Stromal cell of bone marrow (primary cell): ENCODE measurements around the gene MMD.
"Not testable (repeated sequence)": the region's sequence is repeated elsewhere in the genome, so short reads cannot be mapped to it uniquely, and the experiment has no call there.

ENCODE experiments used
- DNase-seq: peaks from one replicate; pipeline ENCODE4 v3.0.0-alpha.2; 2012; ENCODE audit warnings: low read depth

The MMD gene

GRCh38 chr17:55443904-55444303, 22.3 kb upstream of the MMD start:
- no peak for DNase-seq

GRCh38 chr17:55442953-55443683, 21.5 kb upstream of the MMD start:
- no peak for DNase-seq

- DNase-seq = no peak
Measured at GRCh38 chr17:55442462-55442861, 20.8 kb upstream of the MMD start.

GRCh38 chr17:55441544-55441943, 19.9 kb upstream of the MMD start:
- no peak for DNase-seq

GRCh38 chr17:55440391-55440790, 18.8 kb upstream of the MMD start:
- no peak for DNase-seq

- no peak for DNase-seq
Measured at GRCh38 chr17:55437159-55437605, 15.5 kb upstream of the MMD start.

- no peak for DNase-seq
Measured at GRCh38 chr17:55436224-55437158, 14.9 kb upstream of the MMD start.

- no peak for DNase-seq
Measured at GRCh38 chr17:55435408-55435807, 13.8 kb upstream of the MMD start.

GRCh38 chr17:55434721-55435120, 13.1 kb upstream of the MMD start:
- no peak for DNase-seq

GRCh38 chr17:55433629-55434422, 12.2 kb upstream of the MMD start:
- peak; percentile 89 for DNase-seq

GRCh38 chr17:55433029-55433628, 11.5 kb upstream of the MMD start:
- DNase-seq = no peak

GRCh38 chr17:55432358-55433028, 10.9 kb upstream of the MMD start:
- DNase-seq = no peak

GRCh38 chr17:55431914-55432313, 10.3 kb upstream of the MMD start:
- not testable (repeated sequence) for DNase-seq

- no peak for DNase-seq
Measured at GRCh38 chr17:55430541-55431288, 9.1 kb upstream of the MMD start.

GRCh38 chr17:55427587-55427882, 5.9 kb upstream of the MMD start:
- no peak for DNase-seq

- peak; percentile 86 for DNase-seq
Measured at GRCh38 chr17:55426851-55427586, 5.4 kb upstream of the MMD start.

- DNase-seq = no peak
Measured at GRCh38 chr17:55424893-55425540, 3.4 kb upstream of the MMD start.

GRCh38 chr17:55423535-55423934, 1.9 kb upstream of the MMD start:
- DNase-seq = no peak

- not testable (repeated sequence) for DNase-seq
Measured at GRCh38 chr17:55422828-55423164, 1.2 kb upstream of the MMD start.

- DNase-seq = no peak
Measured at GRCh38 chr17:55420776-55421178, 858 bp downstream of the MMD start.
